H1 (cell line): ENCODE measurements around the gene PRKAR1B. TPM values are rescaled to one million over a fixed set of nuclear protein-coding genes. Genes with fewer than 3 reads are reported as not detected.

ENCODE experiments used
- CTCF ChIA-PET: fragments of 300-600 bp; sonication (Branson Sonifier 250); formaldehyde crosslinking; loops from one replicate; lab custom pipeline; 2021; ENCODE audit not compliant: partially characterized antibody; lab: Charles Lee
- POLR2A ChIA-PET: fragments of 300-600 bp; sonication (Branson Sonifier 250); formaldehyde crosslinking; loops from one replicate; lab custom pipeline; 2021; ENCODE audit warnings: inconsistent platforms; ENCODE audit not compliant: partially characterized antibody; lab: Charles Lee
- DNase-seq, 2 experiments: peaks; one replicate each; pipeline versions ENCODE4 v3.0.0 to v3.0.0-alpha.2; 2010 to 2022; ENCODE audit warnings: low spot score in 2 of 2, low read depth in 1 of 2, mixed read lengths in 1 of 2
- FAIRE-seq: peaks from 2 replicates; lab custom pipeline; 2011; peaks lifted over from hg19 to GRCh38; lab: Jason Lieb, UNC
- H2AFZ ChIP-seq: 2 replicates; pipeline ENCODE4 v1.8.1; 2012; ENCODE audit warnings: low read length, inconsistent platforms
- H2AK5ac ChIP-seq: 2 replicates; pipeline ENCODE4 v1.6.1; 2013; ENCODE audit warnings: low read depth, low read length
- H2BK120ac ChIP-seq: replicated peaks from 2 replicates; pipeline ENCODE3; 2013; ENCODE audit warnings: low read depth, low read length, inconsistent platforms
- H2BK12ac ChIP-seq: 2 replicates; pipeline ENCODE4 v1.6.1; 2013; ENCODE audit warnings: low read depth, low read length
- H2BK15ac ChIP-seq: 2 replicates; pipeline ENCODE4 v1.6.1; 2013; ENCODE audit warnings: low read length
- H2BK20ac ChIP-seq: 2 replicates; pipeline ENCODE4 v1.6.1; 2013; ENCODE audit warnings: low read length
- H2BK5ac ChIP-seq: 2 replicates; pipeline ENCODE4 v1.6.1; 2013; ENCODE audit warnings: low read depth, low read length
- H3K14ac ChIP-seq: 2 replicates; pipeline ENCODE4 v1.6.1; 2013; ENCODE audit warnings: inconsistent platforms; ENCODE audit not compliant: insufficient read length
- H3K18ac ChIP-seq: 2 replicates; pipeline ENCODE4 v1.6.1; 2013; ENCODE audit warnings: low read length; ENCODE audit errors: extremely low read depth
- H3K23ac ChIP-seq: 2 replicates; pipeline ENCODE4 v1.6.1; 2013; ENCODE audit warnings: inconsistent platforms; ENCODE audit not compliant: insufficient read length
- H3K23me2 ChIP-seq: 2 replicates; pipeline ENCODE4 v1.6.1; 2013; ENCODE audit warnings: low read depth, low read length
- H3K27ac ChIP-seq: 2 replicates; pipeline ENCODE4 v1.6.1; 2011; ENCODE audit warnings: low read depth, low read length, inconsistent platforms
- H3K27me3 ChIP-seq, 4 experiments: replicated peaks in 1 of 4; 1 replicate in 1 of 4; 2 replicates in 3 of 4; pipeline versions ENCODE4 v1.6.1 to v1.8.1; 2011 to 2013; ENCODE audit warnings: low read length in 3 of 4, mild to moderate bottlenecking in 3 of 4, inconsistent platforms in 2 of 4, mixed read lengths in 2 of 4, moderate library complexity in 1 of 4; ENCODE audit not compliant: control insufficient read depth in 3 of 4, insufficient read depth in 3 of 4; ENCODE audit errors: extremely low read depth in 1 of 4
- H3K36me3 ChIP-seq, 4 experiments: 2 replicates each; pipeline versions ENCODE4 v1.6.1 to v1.8.1; 2011 to 2013; ENCODE audit warnings: mild to moderate bottlenecking in 4 of 4, low read length in 3 of 4, moderate library complexity in 2 of 4, control low read depth in 1 of 4, inconsistent platforms in 1 of 4; ENCODE audit not compliant: insufficient read depth in 4 of 4, control insufficient read depth in 2 of 4
- H3K4ac ChIP-seq: replicated peaks from 2 replicates; pipeline ENCODE3; 2013; ENCODE audit warnings: low read length, low read depth, mixed read lengths, inconsistent platforms; ENCODE audit not compliant: insufficient read length
- H3K4me1 ChIP-seq, 4 experiments: replicated peaks in 1 of 4; 1 replicate in 1 of 4; 2 replicates in 3 of 4; pipeline versions ENCODE4 v1.6.1 to v1.8.1; 2011 to 2013; ENCODE audit warnings: low read length in 3 of 4, inconsistent platforms in 2 of 4, mixed read lengths in 1 of 4; ENCODE audit not compliant: insufficient read depth in 4 of 4, control insufficient read depth in 3 of 4
- H3K4me2 ChIP-seq, 2 experiments: 2 replicates each; pipeline versions ENCODE4 v1.6.1 to v1.8.1; 2011 to 2013; ENCODE audit warnings: low read depth in 2 of 2, low read length in 2 of 2, control low read depth in 1 of 2, inconsistent platforms in 1 of 2, mild to moderate bottlenecking in 1 of 2; ENCODE audit not compliant: insufficient read depth in 1 of 2
- H3K4me3 ChIP-seq, 4 experiments: fragments of 200-600, 300-600 bp in 1 of 4; sonication (generic), shearing (Covaris generic), sonication (Bioruptor Twin) in 1 of 4; 2 replicates each; pipeline versions ENCODE4 v1.5.1 to v1.8.1; 2011 to 2016; ENCODE audit warnings: low read length in 4 of 4, low read depth in 3 of 4, control low read depth in 2 of 4, inconsistent platforms in 2 of 4, mild to moderate bottlenecking in 2 of 4, mixed read lengths in 1 of 4, moderate library complexity in 1 of 4; ENCODE audit not compliant: insufficient read depth in 2 of 4; ENCODE audit errors: extremely low read depth in 1 of 4
- H3K56ac ChIP-seq: replicated peaks from 2 replicates; pipeline ENCODE3; 2013; ENCODE audit warnings: low read depth, mild to moderate bottlenecking, mixed read lengths, low read length, inconsistent platforms; ENCODE audit not compliant: insufficient read length
- H3K79me1 ChIP-seq: 2 replicates; pipeline ENCODE4 v1.6.1; 2013; ENCODE audit warnings: low read depth, low read length, control low read depth
- H3K79me2 ChIP-seq, 2 experiments: 2 replicates each; pipeline versions ENCODE4 v1.6.1 to v1.8.1; 2012 to 2013; ENCODE audit warnings: low read length in 2 of 2, mild to moderate bottlenecking in 2 of 2, inconsistent platforms in 1 of 2; ENCODE audit not compliant: insufficient read depth in 2 of 2, control insufficient read depth in 1 of 2
- H3K9ac ChIP-seq, 4 experiments: replicated peaks in 1 of 4; 1 replicate in 1 of 4; 2 replicates in 3 of 4; pipeline versions ENCODE4 v1.6.1 to v1.8.1; 2011 to 2013; ENCODE audit warnings: low read depth in 3 of 4, low read length in 3 of 4, control low read depth in 2 of 4, mild to moderate bottlenecking in 2 of 4, moderate library complexity in 2 of 4, inconsistent platforms in 1 of 4; ENCODE audit errors: extremely low read depth in 1 of 4
- H3K9me3 ChIP-seq, 2 experiments: 2 replicates each; pipeline versions ENCODE4 v1.6.1 to v1.8.1; 2012 to 2013; ENCODE audit warnings: mild to moderate bottlenecking in 2 of 2, moderate library complexity in 2 of 2, control low read depth in 1 of 2, inconsistent platforms in 1 of 2, low read depth in 1 of 2, low read length in 1 of 2, mixed read lengths in 1 of 2; ENCODE audit not compliant: insufficient read depth in 2 of 2
- H4K20me1 ChIP-seq, 2 experiments: replicated peaks in 1 of 2; 2 replicates each; pipeline versions ENCODE3 to v1.8.1; 2011 to 2013; ENCODE audit warnings: inconsistent platforms in 2 of 2, low read length in 2 of 2, mild to moderate bottlenecking in 1 of 2; ENCODE audit not compliant: insufficient read depth in 2 of 2, control insufficient read depth in 1 of 2
- H4K5ac ChIP-seq: 2 replicates; pipeline ENCODE4 v1.6.1; 2013; ENCODE audit warnings: low read length, low read depth, mixed read lengths, inconsistent platforms; ENCODE audit not compliant: insufficient read length
- H4K8ac ChIP-seq: 2 replicates; pipeline ENCODE4 v1.8.0; 2013; ENCODE audit warnings: mild to moderate bottlenecking, moderate library complexity, low read length, inconsistent platforms; ENCODE audit not compliant: insufficient read depth; ENCODE audit errors: extremely low read depth
- H4K91ac ChIP-seq: replicated peaks from 2 replicates; pipeline ENCODE3; 2013; ENCODE audit warnings: low read length, mixed read lengths, inconsistent platforms; ENCODE audit not compliant: insufficient read length
- BRCA1 ChIP-seq: IDR thresholded peaks from 2 replicates; pipeline ENCODE4 v1.6.1; 2012; ENCODE audit warnings: low read depth, low read length, improper control_type of control experiment
- CBX8 ChIP-seq: fragments of 300-800, 300-1000 bp; sonication (generic); IDR thresholded peaks from 2 replicates; pipeline ENCODE4 v1.7.1; 2016; ENCODE audit warnings: low read depth, low read length, borderline replicate concordance
- KDM4A ChIP-seq: IDR thresholded peaks from one replicate; pipeline ENCODE4 v1.7.1; 2012; ENCODE audit warnings: low read depth, mild to moderate bottlenecking, moderate library complexity, low read length, inconsistent platforms; ENCODE audit not compliant: severe bottlenecking
- PHF8 ChIP-seq: fragments of 200-600 bp; sonication (generic); conservative IDR thresholded peaks from 2 replicates; pipeline ENCODE4 v1.7.1; 2012; ENCODE audit warnings: low read depth, mild to moderate bottlenecking, inconsistent platforms, low read length, moderate library complexity
- POLR2A ChIP-seq, 2 experiments: IDR thresholded peaks; 1 replicate in 1 of 2; 2 replicates in 1 of 2; pipeline ENCODE4 v1.6.1; 2011; ENCODE audit warnings: low read depth in 2 of 2, low read length in 2 of 2, mild to moderate bottlenecking in 2 of 2; ENCODE audit errors: control extremely low read depth in 1 of 2
- SIRT6 ChIP-seq: IDR thresholded peaks from one replicate; pipeline ENCODE4 v1.7.1; 2012; ENCODE audit warnings: low read length, inconsistent platforms
- TAF1 ChIP-seq: IDR thresholded peaks from 2 replicates; pipeline ENCODE4 v1.6.1; 2011; ENCODE audit warnings: mild to moderate bottlenecking, low read depth, low read length
- TAF7 ChIP-seq: optimal IDR thresholded peaks from 2 replicates; pipeline ENCODE3; 2011; ENCODE audit warnings: low read depth, mild to moderate bottlenecking, inconsistent platforms, low read length, moderate library complexity, borderline replicate concordance
- TCF12 ChIP-seq: IDR thresholded peaks from 2 replicates; pipeline ENCODE4 v1.6.1; 2011; ENCODE audit warnings: low read depth, mild to moderate bottlenecking, low read length
- ZNF274 ChIP-seq: IDR thresholded peaks from 2 replicates; pipeline ENCODE4 v1.7.0; 2012; ENCODE audit warnings: low read length, borderline replicate concordance; ENCODE audit errors: extremely low read depth
- WGBS, 2 experiments: shearing (Covaris generic) in 1 of 2; methylation state at CpG; one replicate each; pipeline versions ENCODE4 v1.1.6 to v1.1.7; 2013 to 2015; ENCODE audit warnings: low lambda C conversion rate in 2 of 2, mixed read lengths in 2 of 2, inconsistent platforms in 1 of 2, low coverage in 1 of 2, missing lambda C conversion rate in 1 of 2; ENCODE audit not compliant: insufficient replicate concordance in 2 of 2, insufficient coverage in 1 of 2, insufficient read length in 1 of 2; ENCODE audit errors: extremely low coverage in 1 of 2, missing lambda C conversion rate in 1 of 2; 5-methylcytosine and 5-hydroxymethylcytosine counted together
- polyA plus RNA-seq, 7 experiments: library from polyadenylated mRNA; depleted of rRNA in 3 of 7; stranded (reverse) in 5 of 7; unstranded in 2 of 7; fragments of >200 nt in 5 of 7; fragments of 200-250 nt in 2 of 7; gene quantifications; 1 replicate in 5 of 7; 2 replicates in 1 of 7; 4 replicates in 1 of 7; pipeline versions ENCODE4 v1.2.1 to v1.2.3, GENCODE V29; 2011 to 2013; ENCODE audit warnings: missing spikeins in 2 of 7, mixed read lengths in 2 of 7
- total RNA-seq: library from RNA; stranded (reverse); fragmentation: NEBNext Ultra II Directional; extraction: Animal tissue kit (Norgen Biotek cat#: 25700); gene quantifications from 2 replicates; pipeline ENCODE4 v1.2.1, GENCODE V29; 2021

Gene PRKAR1B
- total and polyA plus RNA-seq, 2 of the 8 experiments (the other 6 are each of a cell fraction or from before 2014, with no cell fraction given), result 12.3 to 55.7 TPM

GRCh38 chr7:699476-700170, 27.5 kb downstream of the PRKAR1B start:
- peaks cover 5% of the 10 kb centered on the region for H3K79me1 ChIP-seq
- no peak for TF ChIP-seq PHF8
- TF ChIP-seq CBX8, result no peak
- TF ChIP-seq TAF7, result no peak
- TF ChIP-seq KDM4A, result no peak
- no peak for TF ChIP-seq ZNF274
- no peak for TF ChIP-seq BRCA1
- no peak for TF ChIP-seq POLR2A (IDR thresholded peaks at IDR 0.05; ENCODE audit: control extremely low read depth in 1 of 2, low read depth in 2 of 2, low read length in 2 of 2)
- TF ChIP-seq SIRT6, result no peak
- TF ChIP-seq TAF1, result no peak
- no peak for TF ChIP-seq TCF12
- TF ChIP-seq, all 59 proteins: peak for 0
- peak overlapping the region; percentile 62; the same call in 1 of the 2 replicates for H4K8ac ChIP-seq
- no peaks in the 10 kb centered on the region for H3K27me3 ChIP-seq
- H2AFZ ChIP-seq, result no peak overlapping the region
- no peak overlapping the region for H3K23ac ChIP-seq
- H3K4me3 ChIP-seq, result no peak overlapping the region
- H3K27ac ChIP-seq, result no peak overlapping the region
- ChIA-PET POLR2A (interaction anchor here (0.6 kb wide), 1 partner anchor 385 kb away, joined by 4 read pairs; no protein-coding TSS in a partner anchor), CTCF (interaction anchor here (0.5 to 1.6 kb wide), 4 partner anchors 9 to 369 kb away, joined by 3 read pairs; no protein-coding TSS in a partner anchor)
- no peak overlapping the region for H3K56ac ChIP-seq
- peaks cover 0 to 5% of the 10 kb centered on the region in 2 experiments for H4K20me1 ChIP-seq
- DNase-seq, result no peak
- H2BK5ac ChIP-seq, result 0 out of 2 replicates have a peak overlapping the region, but pooled peaks have one; percentile 52
- H3K18ac ChIP-seq, result no peak overlapping the region
- H3K9me3 ChIP-seq, result peaks cover 0 to 4% of the 10 kb centered on the region in 2 experiments; a peak in 1 of 4 replicates
- H2BK20ac ChIP-seq, result no peak overlapping the region
- no peak overlapping the region for H3K4ac ChIP-seq
- WGBS, 2 experiments, result 88% methylated on average over 17 of the region's 17 CpGs; no CpG with 5 or more reads in 1 of the 2 experiments
- H3K4me1 ChIP-seq, result peaks cover 0 to 5% (median 0%) of the 10 kb centered on the region in 4 experiments; a peak in 2 of 7 replicates
- no peak for FAIRE-seq
- H2AK5ac ChIP-seq, result no peak overlapping the region
- peaks cover 0 to 9% (median 4%) of the 10 kb centered on the region in 4 experiments; a peak in 3 of 8 replicates for H3K36me3 ChIP-seq
- no peak overlapping the region for H3K9ac ChIP-seq
- H4K5ac ChIP-seq, result no peak overlapping the region
- H2BK120ac ChIP-seq, result no peak overlapping the region
- no peak overlapping the region for H4K91ac ChIP-seq
- no peak overlapping the region for H2BK12ac ChIP-seq
- H3K14ac ChIP-seq, result no peak overlapping the region
- H3K4me2 ChIP-seq, result no peak overlapping the region
- H3K79me2 ChIP-seq, result peaks cover 0 to 22% of the 10 kb centered on the region in 2 experiments; a peak in 2 of 4 replicates
- no peak overlapping the region for H2BK15ac ChIP-seq
- no peaks in the 10 kb centered on the region for H3K23me2 ChIP-seq
